Measurements from ENCODE around the gene DXO.

GRCh38 chr6:31948753-31949413 is 23.1 kb downstream of the DXO start:
- TF ChIP-seq EP300 (conservative IDR thresholded peaks at IDR 0.05; ENCODE audit: poor library complexity, severe bottlenecking) (no peak), EZH2 (IDR thresholded peaks at IDR 0.05; ENCODE audit: borderline replicate concordance, insufficient read depth, low read length, poor library complexity, severe bottlenecking) (no peak), CTCF (IDR thresholded peaks at IDR 0.05; ENCODE audit: poor library complexity, severe bottlenecking) (no peak), RAD21 (conservative IDR thresholded peaks at IDR 0.05) (no peak), POLR2AphosphoS5 (IDR thresholded peaks at IDR 0.05) (no peak), TAF1 (IDR thresholded peaks at IDR 0.05; ENCODE audit: low read depth) (no peak), MXI1 (conservative IDR thresholded peaks at IDR 0.05; ENCODE audit: poor library complexity, severe bottlenecking) (no peak), REST (IDR thresholded peaks at IDR 0.05; ENCODE audit: borderline replicate concordance) (no peak), SMC3 (conservative IDR thresholded peaks at IDR 0.05; ENCODE audit: poor library complexity) (no peak)

Measured in neural cell (in vitro differentiated cells).